ENCODE data around the gene P4HB.
A peak's percentile ranks its signal among the peaks of the same experiment; 100 is the strongest.

P4HB gene

GRCh38 chr17:81832608-81833159, 27.7 kb downstream of the P4HB start (continued):
- peak; percentile 61 for TF ChIP-seq ZBTB26 (tag by site-specific recombination; optimal IDR thresholded peaks at IDR 0.05)
- TF ChIP-seq ATF2 (tag by site-specific recombination; IDR thresholded peaks at IDR 0.05; ENCODE audit: low read depth) = no peak
- no peak for TF ChIP-seq PRDM6 (tag by site-specific recombination; IDR thresholded peaks at IDR 0.05)
- peak; percentile 86 for TF ChIP-seq ZFHX2 (tag by site-specific recombination; conservative IDR thresholded peaks at IDR 0.05)
- no peak for TF ChIP-seq ZNF114 (tag by site-specific recombination; IDR thresholded peaks at IDR 0.05)
- 0 out of 2 replicates have a peak, but pooled peaks have one; percentile 42 for TF ChIP-seq ZNF777 (tag by site-specific recombination; IDR thresholded peaks at IDR 0.05; ENCODE audit: borderline replicate concordance)
- TF ChIP-seq ZSCAN23 (tag by site-specific recombination; IDR thresholded peaks at IDR 0.05) = no peak
- TF ChIP-seq ZNF341 (tag by site-specific recombination; IDR thresholded peaks at IDR 0.05; ENCODE audit: low read depth) = no peak
- TF ChIP-seq ZNF121 (tag by site-specific recombination; IDR thresholded peaks at IDR 0.05) = 0 out of 2 replicates have a peak, but pooled peaks have one; percentile 37
- TF ChIP-seq KLF17 (tag by site-specific recombination; IDR thresholded peaks at IDR 0.05) = no peak
- no peak for TF ChIP-seq ZNF133 (tag by site-specific recombination; IDR thresholded peaks at IDR 0.05)
- no peak for TF ChIP-seq ZNF558 (tag by site-specific recombination; IDR thresholded peaks at IDR 0.05)
- TF ChIP-seq ZEB2 (tag by site-specific recombination; IDR thresholded peaks at IDR 0.05) = 0 out of 2 replicates have a peak, but pooled peaks have one; percentile 14
- TF ChIP-seq ZNF350 (tag by site-specific recombination; IDR thresholded peaks at IDR 0.05) = no peak
- TF ChIP-seq ZBTB49 (tag by site-specific recombination; IDR thresholded peaks at IDR 0.05; ENCODE audit: low read depth) = no peak
- TF ChIP-seq ZNF138 (tag by site-specific recombination; IDR thresholded peaks at IDR 0.05; ENCODE audit: borderline replicate concordance) = no peak
- 0 out of 2 replicates have a peak, but pooled peaks have one; percentile 24 for TF ChIP-seq SP7 (tag by site-specific recombination; IDR thresholded peaks at IDR 0.05)
- no peak for TF ChIP-seq TCF7L2 (IDR thresholded peaks at IDR 0.05; ENCODE audit: borderline replicate concordance, low read depth, low read length)
- TF ChIP-seq ZNF488 (tag by site-specific recombination; IDR thresholded peaks at IDR 0.05) = no peak
- TF ChIP-seq ZBTB8A (tag by site-specific recombination; IDR thresholded peaks at IDR 0.05) = peak; percentile 87
- no peak for TF ChIP-seq ZFP41 (tag by site-specific recombination; IDR thresholded peaks at IDR 0.05; ENCODE audit: borderline replicate concordance)
- TF ChIP-seq ZIC2 (tag by site-specific recombination; IDR thresholded peaks at IDR 0.05) = peak; percentile 80
- TF ChIP-seq CTCF (tag by site-specific recombination; IDR thresholded peaks at IDR 0.05) = no peak
- peak; percentile 21; the same call in 1 of the 2 replicates for TF ChIP-seq REST (tag by site-specific recombination; IDR thresholded peaks at IDR 0.05)

Measured in HEK293 (cell line).